ENCODE measurements around the gene AK9. TPM values are rescaled to one million over a fixed set of nuclear protein-coding genes. Genes with fewer than 3 reads are reported as not detected.
A peak's percentile ranks its signal among the peaks of the same experiment; 100 is the strongest.

Gene AK9
- total and polyA plus RNA-seq, 10 of the 15 experiments (the other 5 are each of a cell fraction or from before 2014, with no cell fraction given), result 2.1 to 7.4 (median 4.2) TPM

DNA sequence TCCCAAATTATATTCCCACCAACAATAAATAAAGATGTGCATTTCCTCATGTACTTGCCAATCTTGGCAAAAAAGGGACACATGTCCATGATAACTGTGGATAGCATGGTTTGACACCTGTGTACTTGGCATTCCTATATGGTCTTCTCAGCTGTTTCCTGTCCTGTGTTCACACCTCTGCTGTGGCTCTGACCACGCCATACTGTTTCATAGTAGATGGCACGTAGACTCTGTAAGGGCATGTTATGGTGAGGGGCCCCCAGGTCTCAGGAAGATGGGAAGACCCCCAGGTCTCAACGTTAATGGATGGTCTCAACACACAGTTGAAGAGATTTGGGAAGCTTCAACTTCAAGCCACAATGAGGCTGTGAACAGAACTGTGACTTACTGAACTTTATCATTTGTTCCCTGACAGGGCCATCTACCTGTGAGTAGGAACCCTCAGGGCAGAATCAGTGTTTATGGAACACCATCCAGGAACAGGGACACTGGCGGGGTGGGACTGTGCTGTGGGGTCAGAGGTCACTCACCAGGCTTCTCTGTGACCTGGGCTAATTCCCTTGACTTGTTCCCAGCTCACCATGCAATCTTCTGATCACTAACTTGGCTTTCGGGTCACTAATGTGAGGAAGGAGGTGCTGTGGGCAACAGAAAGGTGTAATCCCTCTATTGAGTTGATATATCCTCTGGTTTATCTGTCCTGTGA is 219.7 kb downstream of the AK9 start:
- in situ Hi-C loops (cut with MboI), result no loop called here
- Histone ChIP-seq H3K4me3 (no peak overlapping the region), H4K20me1 (ENCODE audit: control insufficient read depth, insufficient read depth) (no peaks in the 10 kb centered on the region; the same call in 1 of the 2 replicates), H3K27me3 (replicated peaks in 1 of 2; ENCODE audit: control insufficient read depth in 2 of 2, insufficient read depth in 2 of 2, low read length in 1 of 2) (no peaks in the 10 kb centered on the region), H3K9ac (ENCODE audit: control insufficient read depth, insufficient read depth, low read length) (no peak overlapping the region), H2AFZ (ENCODE audit: control insufficient read depth, low read depth, low read length) (no peak overlapping the region), H3K27ac (ENCODE audit: control insufficient read depth, insufficient read depth) (peak overlapping the region; percentile 62), H3K4me1 (ENCODE audit: control insufficient read depth, insufficient read depth, low read length) (peaks cover 28% of the 10 kb centered on the region), H3K9me3 (replicated peaks; ENCODE audit: control insufficient read depth, insufficient read depth, low read length) (no peaks in the 10 kb centered on the region), H3K79me2 (ENCODE audit: control insufficient read depth, insufficient read depth, low read length) (peaks cover 33% of the 10 kb centered on the region), H3K36me3 (ENCODE audit: control insufficient read depth in 2 of 2, insufficient read depth in 2 of 2, low read length in 1 of 2) (peaks cover 12 to 24% of the 10 kb centered on the region in 2 experiments), H3K4me2 (ENCODE audit: control insufficient read depth, insufficient read depth) (no peak overlapping the region)
- intact Hi-C loops (cut with micrococcal nuclease; ENCODE audit: unreplicated experiment), result loop anchor here (10.0 kb wide), 1 partner anchor 714 kb away; the partner anchor contains the start of gene CDC40
- ATAC-seq (no peak), FAIRE-seq (no peak), DNase-seq (ENCODE audit: low read depth, low spot score) (no peak)
- TF ChIP-seq IKZF1 (conservative IDR thresholded peaks at IDR 0.05) (0 out of 2 replicates have a peak, but pooled peaks have one; percentile 10), BRCA1 (IDR thresholded peaks at IDR 0.05; ENCODE audit: low read depth, low read length) (no peak), SREBF2 (IDR thresholded peaks at IDR 0.05; ENCODE audit: low read length) (no peak), NR2F1 (conservative IDR thresholded peaks at IDR 0.05) (peak; percentile 27; the same call in 1 of the 2 replicates), SIN3A (IDR thresholded peaks at IDR 0.05; ENCODE audit: low read depth, low read length) (no peak)
- no TSS peak for BruUV-seq (replicated peaks)
- POLR2A ChIA-PET, result interaction anchor here (0.6 to 1.0 kb wide), 2 partner anchors 15 to 105 kb away, joined by 3 to 4 read pairs; partner anchors contain the start of gene MICAL1
- SMC1A ChIA-PET (ENCODE audit: uncharacterized antibody, unreplicated experiment), result interaction anchor here (0.6 to 3.0 kb wide), 4 partner anchors 8 to 100 kb away, joined by 3 to 16 read pairs (median 6); no protein-coding TSS in a partner anchor
- WGBS (ENCODE audit: insufficient coverage, insufficient replicate concordance, low lambda C conversion rate, missing lambda C conversion rate), result 93% methylated on average over 5 of the region's 5 CpGs
- CTCF ChIA-PET, result interaction anchor here (1.7 to 3.0 kb wide), 5 partner anchors 8 to 17 kb away, joined by 5 to 13 read pairs (median 7); partner anchors contain the start of gene ZBTB24
- RAD21 ChIA-PET (ENCODE audit: unreplicated experiment), result interaction anchor here (1.8 to 2.5 kb wide), 2 partner anchors 11 to 20 kb away, joined by 6 to 12 read pairs; no protein-coding TSS in a partner anchor

Measured in GM12878 (cell line).